PC-3 (cell line): ENCODE measurements around the gene OXNAD1. TPM values are rescaled to one million over a fixed set of nuclear protein-coding genes. Genes with fewer than 3 reads are reported as not detected.
A peak's percentile ranks its signal among the peaks of the same experiment; 100 is the strongest.

Experiments used
- ATAC-seq: fragments of 200-7000 bp; cut with Tn5 transposase; 2 replicates; pipeline ENCODE4 v1.9.1; 2020; ENCODE audit warnings: mild to moderate bottlenecking, moderate library complexity
- BruUV-seq: library from RNA; stranded (reverse); fragments of 400-500 nt; replicated peaks from 2 replicates; lab custom pipeline; 2021; lab: Mats Ljungman, UMichigan
- CTCF ChIA-PET: fragments of 300-600 bp; sonication (Branson Sonifier 250); formaldehyde crosslinking; loops from one replicate; lab custom pipeline; 2022; ENCODE audit warnings: antibody characterized with exemption; lab: Charles Lee
- POLR2A ChIA-PET: fragments of 300-600 bp; sonication (Branson Sonifier 250); formaldehyde crosslinking; loops from one replicate; lab custom pipeline; 2022; ENCODE audit warnings: antibody characterized with exemption; ENCODE audit not compliant: unreplicated experiment; lab: Charles Lee
- DNase-seq: peaks from one replicate; pipeline ENCODE4 v3.0.0-alpha.2; 2015
- H2AFZ ChIP-seq: fragments of 300-600 bp; sonication (generic); 2 replicates; pipeline ENCODE4 v1.6.0; 2016; ENCODE audit warnings: antibody characterized with exemption, low read length
- H3F3A ChIP-seq: fragments of 300-600 bp; sonication (generic); one replicate; pipeline ENCODE4 v1.6.0; 2017; ENCODE audit warnings: antibody characterized with exemption, low read length, control low read depth, mild to moderate bottlenecking; ENCODE audit not compliant: unreplicated experiment
- H3K27ac ChIP-seq: fragments of 300-600 bp; sonication (generic); 2 replicates; pipeline ENCODE4 v1.5.1; 2016; ENCODE audit warnings: mild to moderate bottlenecking, low read length
- H3K27me3 ChIP-seq: fragments of 300-600 bp; sonication (generic); 2 replicates; pipeline ENCODE4 v1.6.1; 2016; ENCODE audit warnings: low read length, mixed read lengths
- H3K36me3 ChIP-seq: fragments of 300-600 bp; sonication (generic); 2 replicates; pipeline ENCODE4 v1.6.1; 2016; ENCODE audit warnings: low read depth, mixed run types, low read length, mixed read lengths
- H3K4me1 ChIP-seq: fragments of 300-600 bp; sonication (generic); 2 replicates; pipeline ENCODE4 v1.5.1; 2016; ENCODE audit warnings: low read length; ENCODE audit not compliant: insufficient read depth
- H3K4me2 ChIP-seq: fragments of 300-600 bp; sonication (generic); 2 replicates; pipeline ENCODE4 v1.6.0; 2016; ENCODE audit warnings: low read length
- H3K4me3 ChIP-seq: fragments of 300-600 bp; sonication (generic); 2 replicates; pipeline ENCODE4 v1.5.1; 2016; ENCODE audit warnings: mild to moderate bottlenecking, low read length, mixed read lengths
- H3K79me2 ChIP-seq: fragments of 300-600 bp; sonication (generic); 2 replicates; pipeline ENCODE4 v1.6.1; 2017; ENCODE audit warnings: low read length, mixed read lengths
- H3K9ac ChIP-seq: fragments of 300-600 bp; sonication (generic); 2 replicates; pipeline ENCODE4 v1.6.0; 2016; ENCODE audit warnings: mild to moderate bottlenecking, low read length
- H3K9me2 ChIP-seq: fragments of 300-600 bp; sonication (generic); replicated peaks from 2 replicates; pipeline ENCODE4 v1.6.1; 2016; ENCODE audit warnings: mixed run types, low read length, mixed read lengths
- H3K9me3 ChIP-seq: fragments of 300-600 bp; sonication (generic); 2 replicates; pipeline ENCODE4 v1.6.1; 2016; ENCODE audit warnings: low read length, mixed read lengths
- H4K20me1 ChIP-seq: fragments of 300-600 bp; sonication (generic); 2 replicates; pipeline ENCODE4 v1.6.1; 2016; ENCODE audit warnings: low read length, mixed read lengths
- EZH2 ChIP-seq: fragments of 300-600 bp; sonication (generic); IDR thresholded peaks from one replicate; pipeline ENCODE4 v1.6.1; 2017; ENCODE audit warnings: antibody characterized with exemption, mild to moderate bottlenecking, low read length; ENCODE audit not compliant: unreplicated experiment
- EZH2phosphoT487 ChIP-seq: fragments of 300-600 bp; sonication (generic); IDR thresholded peaks from 2 replicates; pipeline ENCODE4 v1.6.1; 2018; ENCODE audit warnings: mild to moderate bottlenecking, antibody characterized with exemption, low read length, borderline replicate concordance
- intact Hi-C: fragments of 100-400 bp; cut with micrococcal nuclease; formaldehyde crosslinking; loops from 2 replicates; pipeline ENCODE4 v1.9.0; 2023
- total RNA-seq: library from RNA; depleted of rRNA; stranded (reverse); fragments of >200 nt; gene quantifications from 2 replicates; pipeline ENCODE4 v1.2.3, GENCODE V29; 2014
- TF ChIP-seq, protein P1 (sequence below): fragments of 300-600 bp; sonication (generic); conservative IDR thresholded peaks from 2 replicates; pipeline ENCODE4 v1.5.1; 2017; ENCODE audit warnings: antibody characterized with exemption, low read depth, mild to moderate bottlenecking, low read length

Gene OXNAD1
- total RNA-seq, 1 experiment from 2014 or later, result 20.5 TPM

GRCh38 chr3:16245609-16246008 is 19.4 kb upstream of the OXNAD1 start:
- POLR2A ChIA-PET, result no interaction called here
- Histone ChIP-seq H3K9me2 (no peaks in the 10 kb centered on the region), H3K79me2 (no peaks in the 10 kb centered on the region), H2AFZ (no peak overlapping the region), H3K4me2 (no peak overlapping the region), H3K27me3 (no peaks in the 10 kb centered on the region), H3K9ac (no peak overlapping the region), H3K27ac (no peak overlapping the region), H3K4me3 (no peak overlapping the region), H3F3A (no peaks in the 10 kb centered on the region), H3K36me3 (no peaks in the 10 kb centered on the region), H4K20me1 (no peaks in the 10 kb centered on the region), H3K9me3 (no peaks in the 10 kb centered on the region), H3K4me1 (peaks cover 30% of the 10 kb centered on the region)
- no peak for ATAC-seq
- no TSS peak for BruUV-seq
- TF ChIP-seq EZH2phosphoT487 (no peak), EZH2 (no peak)
- TF ChIP-seq, protein P1, sequence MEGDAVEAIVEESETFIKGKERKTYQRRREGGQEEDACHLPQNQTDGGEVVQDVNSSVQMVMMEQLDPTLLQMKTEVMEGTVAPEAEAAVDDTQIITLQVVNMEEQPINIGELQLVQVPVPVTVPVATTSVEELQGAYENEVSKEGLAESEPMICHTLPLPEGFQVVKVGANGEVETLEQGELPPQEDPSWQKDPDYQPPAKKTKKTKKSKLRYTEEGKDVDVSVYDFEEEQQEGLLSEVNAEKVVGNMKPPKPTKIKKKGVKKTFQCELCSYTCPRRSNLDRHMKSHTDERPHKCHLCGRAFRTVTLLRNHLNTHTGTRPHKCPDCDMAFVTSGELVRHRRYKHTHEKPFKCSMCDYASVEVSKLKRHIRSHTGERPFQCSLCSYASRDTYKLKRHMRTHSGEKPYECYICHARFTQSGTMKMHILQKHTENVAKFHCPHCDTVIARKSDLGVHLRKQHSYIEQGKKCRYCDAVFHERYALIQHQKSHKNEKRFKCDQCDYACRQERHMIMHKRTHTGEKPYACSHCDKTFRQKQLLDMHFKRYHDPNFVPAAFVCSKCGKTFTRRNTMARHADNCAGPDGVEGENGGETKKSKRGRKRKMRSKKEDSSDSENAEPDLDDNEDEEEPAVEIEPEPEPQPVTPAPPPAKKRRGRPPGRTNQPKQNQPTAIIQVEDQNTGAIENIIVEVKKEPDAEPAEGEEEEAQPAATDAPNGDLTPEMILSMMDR, result no peak
- CTCF ChIA-PET, result no interaction called here
- intact Hi-C loops, result loop anchor here (2.0 to 10.0 kb wide), 3 partner anchors 41 to 611 kb away; no protein-coding TSS in a partner anchor
- no peak for DNase-seq

- Histone ChIP-seq H3K79me2 (no peaks in the 10 kb centered on the region), H3K9ac (no peak overlapping the region), H3K4me1 (peaks cover 25% of the 10 kb centered on the region), H3K27me3 (no peaks in the 10 kb centered on the region), H2AFZ (peak overlapping the region; percentile 84), H3K9me3 (no peaks in the 10 kb centered on the region), H3K27ac (no peak overlapping the region), H3K4me2 (peak overlapping the region; percentile 69), H4K20me1 (no peaks in the 10 kb centered on the region), H3K4me3 (peak overlapping the region; percentile 33; the same call in 1 of the 2 replicates), H3F3A (no peaks in the 10 kb centered on the region), H3K36me3 (no peaks in the 10 kb centered on the region), H3K9me2 (no peaks in the 10 kb centered on the region)
- ChIA-PET CTCF (interaction anchor here (0.6 to 1.2 kb wide), 4 partner anchors 11 to 610 kb away, joined by 3 to 13 read pairs (median 4); no protein-coding TSS in a partner anchor), POLR2A (no interaction called here)
- no TSS peak for BruUV-seq
- intact Hi-C loops, result loop anchor here (1.0 to 10.0 kb wide), 5 partner anchors 43 to 613 kb away; no protein-coding TSS in a partner anchor
- ATAC-seq (peak; percentile 87), DNase-seq (peak; percentile 93)
- TF ChIP-seq EZH2, result no peak
- TF ChIP-seq, protein P1, result peak; percentile 98
- TF ChIP-seq EZH2phosphoT487, result no peak
These were observed 17.5 kb upstream of the OXNAD1 start for GRCh38 chr3:16247282-16248061.

GRCh38 chr3:16248556-16248955 is 16.5 kb upstream of the OXNAD1 start:
- Histone ChIP-seq H3K4me1 (peaks cover 25% of the 10 kb centered on the region), H3K4me3 (no peak overlapping the region), H3F3A (no peaks in the 10 kb centered on the region), H3K27ac (no peak overlapping the region), H3K9me3 (no peaks in the 10 kb centered on the region), H3K4me2 (no peak overlapping the region), H3K9ac (no peak overlapping the region), H4K20me1 (no peaks in the 10 kb centered on the region), H2AFZ (no peak overlapping the region), H3K27me3 (no peaks in the 10 kb centered on the region), H3K36me3 (no peaks in the 10 kb centered on the region), H3K79me2 (no peaks in the 10 kb centered on the region), H3K9me2 (no peaks in the 10 kb centered on the region)
- ChIA-PET POLR2A (interaction anchor here (0.7 kb wide), 1 partner anchor 152 kb away, joined by 3 read pairs; no protein-coding TSS in a partner anchor), CTCF (interaction anchor here (0.5 to 1.2 kb wide), 6 partner anchors 9 to 611 kb away, joined by 3 to 13 read pairs (median 4); no protein-coding TSS in a partner anchor)
- DNase-seq (no peak), ATAC-seq (no peak)
- TF ChIP-seq, protein P1, result no peak
- TF ChIP-seq EZH2phosphoT487 (no peak), EZH2 (no peak)
- intact Hi-C loops, result loop anchor here (10.0 kb wide), 1 partner anchor 614 kb away; no protein-coding TSS in a partner anchor
- no TSS peak for BruUV-seq
